ENCODE data around the gene SNHG17.

- no peak for TF ChIP-seq CTCF (IDR thresholded peaks at IDR 0.05)
- TF ChIP-seq POLR2A (IDR thresholded peaks at IDR 0.05), result no peak
These were observed 10.7 kb downstream of the SNHG17 start for GRCh38 chr20:38424401-38424800.
